Astrocyte of the cerebellum (primary cell): Measurements from ENCODE around the gene STRN.

Experiments
- DNase-seq: peaks from one replicate; pipeline ENCODE4 v3.0.0-alpha.2; 2011; ENCODE audit warnings: low read depth
- H3K4me3 ChIP-seq: 2 replicates; pipeline ENCODE4 v1.5.1; 2011; ENCODE audit warnings: mild to moderate bottlenecking, low read depth, low read length, moderate library complexity
- CTCF ChIP-seq: IDR thresholded peaks from 2 replicates; pipeline ENCODE4 v1.5.1; 2012; ENCODE audit warnings: low read length, low read depth, moderate library complexity, mild to moderate bottlenecking; ENCODE audit errors: missing control alignments
- in situ Hi-C: cut with HindIII; loops from 2 replicates; pipeline ENCODE4 v1.10.0; 2017; ENCODE audit warnings: low sequenced_read_pairs

Gene STRN

GRCh38 chr2:36859366-36859792, 107.0 kb downstream of the STRN start:
- DNase-seq: no peak
- H3K4me3 ChIP-seq: no peak overlapping the region
- no peak for TF ChIP-seq CTCF
- in situ Hi-C loops: no loop called here

- DNase-seq: no peak
- no peak overlapping the region for H3K4me3 ChIP-seq
- in situ Hi-C loops: no loop called here
- no peak for TF ChIP-seq CTCF
Measured at GRCh38 chr2:36858551-36859365, 107.6 kb downstream of the STRN start.

- in situ Hi-C loops: no loop called here
- DNase-seq: no peak
- no peak overlapping the region for H3K4me3 ChIP-seq
- no peak for TF ChIP-seq CTCF
Measured at GRCh38 chr2:36857713-36858112, 108.6 kb downstream of the STRN start.

- no peak overlapping the region for H3K4me3 ChIP-seq
- in situ Hi-C loops: no loop called here
- no peak for DNase-seq
Measured at GRCh38 chr2:36855429-36855828, 110.9 kb downstream of the STRN start.

GRCh38 chr2:36854241-36854640, 112.1 kb downstream of the STRN start:
- H3K4me3 ChIP-seq: no peak overlapping the region
- no peak for DNase-seq
- no peak for TF ChIP-seq CTCF
- in situ Hi-C loops: loop anchor here (5.0 kb wide), 1 partner anchor 33 kb away; no protein-coding TSS in a partner anchor

More at GRCh38 chr2:36855429-36855828, 110.9 kb downstream of the STRN start:
- no peak for TF ChIP-seq CTCF

GRCh38 chr2:36849265-36849664, 117.1 kb downstream of the STRN start:
- in situ Hi-C loops: no loop called here
- DNase-seq: no peak
- no peak for TF ChIP-seq CTCF
- H3K4me3 ChIP-seq: no peak overlapping the region
